Activated naive CD8-positive, alpha-beta T cell treated with anti-CD3 and anti-CD28 coated beads, Interleukin-2, amount 50 U/mL, for 16 hours (primary cell): Measurements from ENCODE around the gene NPFFR2.
"Not testable (repeated sequence)": the region's sequence is repeated elsewhere in the genome, so short reads cannot be mapped to it uniquely, and the experiment has no call there.

Experiments used
- DNase-seq: peaks from one replicate; pipeline ENCODE4 v3.0.0-alpha.2; 2020; ENCODE audit warnings: low read depth, low spot score

Gene NPFFR2

DNA sequence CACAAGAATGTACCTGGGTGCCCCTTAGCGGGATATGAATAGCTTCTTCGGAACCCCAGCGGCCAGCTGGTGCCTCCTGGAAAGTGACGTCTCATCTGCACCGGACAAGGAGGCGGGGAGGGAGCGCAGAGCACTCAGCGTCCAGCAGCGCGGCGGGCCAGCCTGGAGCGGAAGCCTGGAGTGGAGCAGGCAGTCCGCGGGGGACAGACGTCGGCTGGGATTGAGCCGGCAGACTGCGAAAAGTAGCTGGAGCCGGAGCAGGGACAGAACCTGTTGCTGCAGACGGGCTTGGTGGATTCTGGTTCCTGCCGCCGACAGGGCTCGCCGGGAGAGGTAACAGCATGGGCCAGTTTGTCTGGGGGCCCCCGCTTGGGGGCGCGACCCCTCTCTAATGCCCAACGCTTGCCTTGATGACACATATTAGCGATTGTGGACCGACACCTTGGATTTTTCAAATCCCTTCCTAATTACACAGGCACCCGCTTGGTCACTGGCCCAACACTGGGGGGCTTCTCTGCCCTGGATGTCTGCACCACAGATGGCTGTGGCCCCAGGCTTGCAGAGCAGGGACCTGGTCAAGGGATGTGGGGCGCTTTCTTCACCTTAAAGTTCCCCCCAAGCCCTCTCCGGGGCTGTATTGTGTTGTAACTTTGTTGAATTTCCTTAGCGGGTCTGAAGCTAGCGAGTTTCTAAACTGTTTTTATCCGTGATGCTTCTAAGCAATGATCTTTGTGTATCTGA, at the start of gene NPFFR2:
Gene NPFFR2, plus strand, starts transcription at position 133 of the 741 bp plus-strand sequence. CDS start 96,592 bp downstream, outside the sequence.
- no peak for DNase-seq

DNA sequence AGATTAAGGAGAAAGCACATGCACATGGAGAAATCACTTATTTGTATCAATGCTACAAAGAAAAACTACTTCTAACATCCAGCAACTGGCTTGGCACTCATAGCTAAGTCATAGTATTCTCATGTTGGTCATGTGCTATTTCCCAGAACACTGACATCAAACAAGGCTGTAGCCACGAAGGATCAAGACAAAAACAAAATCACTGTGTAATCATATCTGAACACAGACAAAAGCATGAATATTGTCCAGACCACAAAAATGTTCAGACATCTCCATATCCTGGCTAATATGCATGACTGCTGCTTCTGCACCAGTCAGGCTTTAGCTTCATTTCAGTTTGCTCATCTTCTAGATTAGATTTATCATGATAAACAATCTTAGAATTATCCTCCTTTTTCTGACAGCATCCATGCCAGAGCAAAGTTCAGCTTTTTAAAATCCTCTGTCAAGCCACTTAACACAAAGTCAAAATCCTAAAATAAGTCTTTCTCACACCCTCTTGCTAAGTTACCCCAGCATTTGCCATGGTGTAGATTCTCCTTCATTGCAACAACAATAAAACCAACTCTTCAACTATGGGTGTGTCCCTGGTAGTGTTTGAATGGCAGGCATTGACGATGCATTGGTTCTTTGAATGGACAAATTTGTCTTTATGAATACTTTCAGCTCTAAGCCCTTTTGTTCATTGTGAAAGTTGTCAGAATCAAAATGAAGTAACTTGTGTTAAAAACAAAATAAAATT, 39.1 kb upstream of the NPFFR2 start:
- DNase-seq, result no peak

DNA sequence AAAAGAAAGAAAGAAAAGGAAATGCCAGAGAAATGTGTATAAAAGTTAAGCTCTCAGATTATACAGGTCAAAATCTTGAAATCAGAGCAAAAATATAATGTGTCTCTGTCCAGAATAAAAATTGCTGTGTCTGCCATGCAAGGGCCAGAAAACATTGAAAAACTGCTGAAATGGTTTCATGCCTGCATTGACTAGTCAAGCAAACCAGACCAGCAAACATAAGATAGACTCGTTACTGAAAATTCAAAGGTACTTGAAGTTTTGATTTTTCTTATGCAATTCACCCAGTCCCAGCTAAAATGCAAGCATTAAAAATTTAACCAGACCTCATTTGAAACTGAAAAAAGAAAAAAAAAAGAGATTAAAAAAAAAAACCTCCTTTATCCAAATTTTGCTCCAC, 37.2 kb upstream of the NPFFR2 start:
- DNase-seq, result no peak

DNA sequence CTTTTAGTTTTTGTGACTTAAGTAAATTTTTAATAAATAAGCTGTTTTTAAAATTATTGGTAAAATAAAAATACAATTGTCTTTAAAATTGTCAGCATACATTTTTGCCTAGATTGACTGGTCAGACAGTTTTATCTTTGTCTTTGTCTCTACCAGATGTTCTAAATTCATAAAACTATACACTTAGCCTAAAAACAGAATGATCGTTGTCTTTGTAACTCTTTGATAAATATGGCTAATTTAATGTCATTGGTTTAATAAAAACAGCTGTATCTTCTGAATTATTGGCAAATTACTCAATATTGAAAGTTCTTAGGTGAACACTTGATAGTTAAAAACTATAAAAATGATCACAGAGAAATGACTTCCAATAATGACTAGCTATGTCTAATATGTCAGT, 36.5 kb upstream of the NPFFR2 start:
- no peak for DNase-seq

DNA sequence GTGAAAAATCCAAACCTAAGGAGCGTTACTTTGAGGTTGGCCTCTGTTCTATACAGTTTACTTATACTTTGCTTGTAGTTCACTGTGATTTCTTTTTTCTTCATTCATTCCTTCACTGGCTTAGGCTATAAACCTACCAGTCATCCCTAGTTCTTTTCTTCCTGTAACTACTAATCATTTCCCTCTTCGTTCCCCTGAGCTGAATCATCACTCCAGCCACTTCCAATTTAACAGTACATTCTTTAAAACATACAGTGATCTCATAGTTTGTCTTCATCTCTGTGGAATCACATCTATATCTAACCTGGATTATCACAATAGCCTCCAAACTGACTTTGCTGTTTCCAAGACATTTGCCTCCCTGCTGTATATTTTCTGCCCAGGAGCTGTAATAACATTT, 25.2 kb upstream of the NPFFR2 start:
- DNase-seq, result no peak

DNA sequence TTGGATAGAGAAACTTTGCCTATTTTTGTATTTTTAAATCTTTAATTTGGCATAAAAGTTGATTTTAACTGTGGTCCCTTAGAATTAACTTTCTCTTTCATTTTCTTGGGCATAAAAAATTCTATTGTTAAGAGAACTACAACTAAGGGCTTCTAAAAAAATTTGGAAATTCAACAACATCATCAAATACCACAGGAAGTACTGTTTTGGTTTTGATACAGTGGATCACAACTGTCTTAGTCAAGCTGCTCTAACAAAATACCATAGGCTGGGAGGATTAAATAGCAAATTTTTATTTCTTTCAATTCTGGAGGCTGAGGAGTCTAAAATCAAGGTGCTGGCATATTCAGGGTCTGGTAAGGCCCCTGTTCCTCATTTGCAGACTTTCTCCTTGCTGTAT, 19.9 kb upstream of the NPFFR2 start:
- no peak for DNase-seq

DNA sequence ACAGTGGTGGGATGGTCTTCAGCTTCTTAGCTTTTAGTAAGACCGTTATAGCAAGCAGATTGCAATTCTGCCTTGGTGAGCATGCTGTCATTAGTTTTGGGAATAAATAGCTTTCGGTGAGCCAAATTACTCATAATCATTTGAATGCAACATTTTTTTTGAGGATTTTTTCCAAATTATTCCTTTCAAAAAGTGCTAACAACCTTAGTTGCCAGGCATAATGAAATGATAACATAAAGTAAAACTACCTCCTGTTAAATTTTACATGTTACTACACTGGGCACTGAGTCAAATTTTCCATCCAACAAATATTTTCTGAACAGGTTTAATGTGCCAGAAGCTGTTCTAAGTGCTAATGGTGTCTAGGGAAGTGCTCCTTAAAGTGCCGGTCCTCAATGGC, 15.8 kb upstream of the NPFFR2 start:
- DNase-seq, result no peak

DNA sequence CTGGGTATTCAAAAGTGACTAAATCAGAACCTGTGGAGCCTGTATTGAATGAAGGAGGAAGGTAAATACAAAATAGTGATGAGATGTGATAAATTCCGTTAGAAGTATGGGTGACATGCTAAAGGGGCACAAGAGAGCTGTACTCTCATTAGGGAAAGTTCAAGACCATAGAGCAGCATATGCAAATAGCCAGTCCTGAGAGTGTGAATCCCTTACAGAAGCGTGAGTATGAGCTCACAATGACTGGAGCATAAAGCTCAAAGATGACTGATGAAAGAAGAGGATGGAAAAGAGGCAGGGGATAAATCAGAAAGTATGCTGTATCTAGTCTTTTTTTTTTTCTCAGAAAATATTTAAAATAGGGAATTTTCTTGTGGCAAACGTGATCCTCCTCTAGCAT, 12.1 kb upstream of the NPFFR2 start:
- no peak for DNase-seq

DNA sequence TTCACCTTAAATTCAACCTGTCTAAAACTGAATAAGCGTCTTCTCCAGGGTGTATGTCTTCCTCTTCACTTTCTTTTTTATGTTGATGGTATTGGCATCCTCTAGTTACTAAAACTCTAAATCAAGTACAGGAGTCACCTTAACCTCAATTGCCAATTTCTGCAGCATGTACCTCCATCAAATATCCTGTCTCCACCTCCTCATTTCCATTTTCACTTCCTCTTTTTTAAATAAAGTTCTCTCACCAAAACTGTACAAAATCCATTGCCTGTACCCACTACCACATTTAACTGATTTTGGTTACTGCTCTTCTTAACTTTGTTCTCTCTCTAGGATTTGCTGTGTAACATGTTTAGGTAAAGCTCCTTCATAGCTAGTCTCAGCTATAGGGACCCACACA, 9.2 kb upstream of the NPFFR2 start:
- no peak for DNase-seq

DNA sequence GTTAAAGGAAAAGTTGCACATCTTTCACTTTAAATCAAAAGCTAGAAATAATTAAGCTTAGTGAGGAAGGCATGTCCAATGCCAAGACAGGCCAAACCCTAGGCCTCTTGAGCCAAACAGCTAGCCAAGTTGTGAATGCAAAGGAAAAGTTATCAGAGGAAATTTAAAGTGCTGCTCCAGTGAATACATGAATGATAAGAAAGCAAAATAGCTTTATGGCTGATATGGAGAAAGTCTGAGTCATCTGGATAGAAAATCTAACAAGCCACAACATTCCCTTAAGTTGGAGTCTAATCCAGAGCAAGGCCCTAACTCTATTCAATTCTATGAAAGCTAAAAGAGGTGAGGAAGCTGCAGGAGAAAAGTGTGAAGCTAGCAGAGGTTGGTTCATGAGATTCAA, 23.8 kb downstream of the NPFFR2 start:
- no peak for DNase-seq

DNA sequence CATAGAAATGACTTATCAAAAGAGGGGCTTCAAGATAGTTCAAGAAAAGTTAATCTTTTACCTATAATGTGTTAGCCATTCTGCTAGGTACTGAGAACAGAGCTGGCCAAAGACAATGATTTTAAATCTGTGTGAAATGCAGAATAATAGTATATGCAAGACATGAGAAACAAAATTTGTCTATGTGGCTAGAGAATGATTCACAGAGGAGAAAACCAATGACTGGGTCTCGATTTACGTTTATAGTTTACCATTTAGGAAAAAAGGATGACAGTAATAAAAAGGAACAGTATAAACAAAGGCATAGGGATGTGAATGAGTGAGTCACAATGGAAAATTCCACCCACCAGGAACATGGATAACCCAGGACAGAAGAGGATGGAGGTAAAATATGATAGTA, 31.9 kb downstream of the NPFFR2 start:
- DNase-seq, result no peak

DNA sequence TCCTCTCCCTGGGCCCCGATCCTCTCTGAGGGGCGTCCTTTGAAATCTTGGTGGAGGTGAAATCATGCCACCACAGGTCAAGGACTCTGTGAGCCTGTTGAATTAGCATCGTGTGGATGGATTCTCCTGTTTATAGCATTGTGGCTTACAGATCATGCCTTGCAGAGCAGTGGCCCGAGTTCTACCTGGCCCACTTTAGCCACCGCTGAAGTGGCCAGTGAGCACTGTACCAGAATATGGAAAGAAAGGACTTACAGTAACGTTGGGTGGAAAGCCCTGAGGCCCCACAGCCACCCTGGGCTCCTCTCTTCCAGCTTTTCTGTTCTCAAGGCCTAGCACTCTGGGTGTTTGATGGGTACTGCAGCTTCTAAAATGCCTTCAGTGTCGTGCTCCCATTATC, 35.3 kb downstream of the NPFFR2 start:
- DNase-seq, result no peak

DNA sequence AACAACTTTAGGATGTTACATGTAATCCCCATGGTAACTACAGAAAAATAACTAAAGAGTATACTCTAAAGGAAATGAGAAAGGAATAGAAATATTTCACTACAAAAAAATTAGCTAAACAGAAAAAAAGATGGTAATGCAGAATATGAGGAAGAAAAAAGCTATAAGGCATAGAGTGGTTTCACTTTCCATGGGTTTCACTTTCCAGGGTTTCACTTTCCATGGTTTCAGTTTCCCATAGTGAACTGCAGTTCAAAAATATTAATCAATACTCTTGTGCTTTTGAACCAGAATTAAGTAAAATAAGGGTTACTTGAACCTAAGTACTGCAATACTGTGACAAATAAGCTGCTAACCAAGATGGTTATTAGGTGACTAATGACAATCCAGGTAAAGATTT, 42.0 kb downstream of the NPFFR2 start:
- DNase-seq, result no peak

DNA sequence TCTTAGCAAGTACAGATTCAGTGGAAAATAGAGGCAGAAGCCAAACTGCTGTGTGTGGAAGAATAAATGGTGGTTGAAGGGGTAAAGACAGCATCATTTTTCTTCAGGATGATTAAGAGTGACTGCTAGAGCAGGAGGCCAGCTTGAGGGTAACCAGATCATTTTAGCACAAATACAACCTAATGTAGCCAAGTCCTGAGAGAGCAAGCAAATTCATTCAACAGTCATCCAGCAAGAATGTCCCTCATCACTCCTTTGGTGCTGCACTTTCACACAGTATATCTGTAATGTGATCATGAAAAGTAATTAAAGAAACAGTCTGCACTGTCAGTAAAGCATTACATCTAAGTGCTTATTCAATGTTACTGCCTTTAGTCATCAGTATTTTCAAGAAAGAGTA, 44.8 kb downstream of the NPFFR2 start:
- DNase-seq, result no peak

DNA sequence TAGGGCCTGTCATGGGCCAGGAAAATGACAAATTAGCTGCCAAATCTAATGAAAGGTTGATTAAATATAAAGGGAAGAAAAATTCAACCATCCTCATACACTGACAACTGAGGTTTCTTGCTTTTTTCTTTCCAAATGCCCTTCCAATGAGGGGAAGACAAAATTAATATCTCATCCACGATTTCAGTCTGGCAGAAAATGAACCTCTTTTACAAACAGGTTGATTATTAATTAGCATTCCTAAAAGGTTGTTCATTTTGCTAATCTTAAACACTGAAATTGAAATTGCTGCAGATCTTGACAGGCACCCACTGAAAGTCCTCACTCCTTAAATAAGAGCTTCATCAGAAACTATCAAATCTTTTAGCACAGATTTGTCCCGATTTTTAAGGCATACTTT, 45.5 kb downstream of the NPFFR2 start:
- DNase-seq, result no peak

DNA sequence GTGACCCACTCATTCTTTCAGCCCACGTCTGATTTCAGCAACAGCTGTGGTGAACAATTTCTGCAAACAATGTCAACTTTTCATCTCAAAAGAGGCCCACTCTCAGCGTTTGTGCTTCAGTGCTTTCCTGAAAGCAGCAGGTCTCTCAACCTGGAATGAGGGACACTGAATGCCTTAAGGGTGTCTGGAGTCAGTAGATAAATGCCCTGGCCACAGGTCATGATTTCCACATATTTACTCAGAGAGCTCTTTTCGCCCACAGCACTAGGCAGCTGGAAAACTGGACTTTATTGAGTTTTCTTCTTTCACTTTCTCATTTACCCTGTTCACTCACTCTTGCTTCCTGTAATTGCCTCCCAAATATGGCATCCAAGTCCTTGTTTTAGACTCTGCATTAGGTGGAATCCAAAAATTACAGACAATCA, 52.8 kb downstream of the NPFFR2 start:
- DNase-seq, result no peak

DNA sequence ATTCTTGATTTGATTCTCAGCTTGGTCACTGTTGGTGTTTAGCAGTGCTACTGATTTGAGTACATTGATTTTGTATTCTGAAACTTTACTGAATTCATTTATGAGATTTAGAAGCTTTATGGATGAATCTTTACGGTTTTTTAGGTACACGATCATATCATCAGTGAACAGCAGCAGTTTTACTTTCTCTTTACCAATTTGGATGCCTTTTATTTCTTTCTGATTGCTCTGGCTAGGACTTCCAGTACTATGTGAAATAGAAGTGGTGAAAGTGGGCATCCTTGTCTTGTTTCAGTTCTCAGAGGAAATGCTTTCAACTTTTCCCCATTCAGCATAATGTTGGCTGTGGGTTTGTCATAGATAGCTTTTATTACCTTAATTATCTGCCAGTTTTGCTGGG, 58.8 kb downstream of the NPFFR2 start:
- DNase-seq, result not testable (repeated sequence)

DNA sequence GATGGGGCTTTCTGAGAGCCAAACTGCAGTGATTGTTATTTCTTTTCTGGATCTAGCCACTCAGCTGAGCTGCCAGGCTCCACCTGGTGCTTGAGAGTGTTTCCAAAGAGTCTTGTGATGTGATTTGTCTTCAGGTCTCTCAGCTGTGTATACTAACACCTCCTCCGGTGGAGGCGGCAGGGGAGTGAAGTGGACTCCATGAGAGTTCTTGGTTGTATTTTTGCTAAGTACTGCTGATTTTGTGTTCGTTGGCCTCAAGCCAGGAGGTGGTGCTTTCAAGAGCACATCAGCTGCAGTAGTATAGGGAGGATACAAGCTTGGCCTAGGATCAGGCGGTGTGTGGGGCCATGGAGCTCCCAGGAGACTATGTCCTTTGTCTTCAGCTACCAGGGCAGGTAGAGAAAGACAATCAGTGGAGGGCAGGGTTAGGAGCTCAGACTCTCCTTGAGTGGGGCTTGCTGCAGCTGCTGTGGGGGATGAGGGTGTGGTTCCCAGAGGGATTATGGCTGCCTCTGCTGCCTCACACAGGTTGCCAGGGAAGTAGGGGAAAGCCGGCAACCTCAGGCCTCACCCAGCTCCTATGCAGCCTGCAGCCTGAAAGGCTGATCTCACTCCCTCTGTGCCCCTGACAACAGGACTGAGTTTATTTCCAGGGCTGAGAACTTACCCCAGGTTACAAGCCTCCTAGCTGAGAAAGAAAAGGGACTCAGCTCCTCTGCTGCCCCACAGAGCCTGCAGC, 62.4 kb downstream of the NPFFR2 start:
- no peak for DNase-seq

DNA sequence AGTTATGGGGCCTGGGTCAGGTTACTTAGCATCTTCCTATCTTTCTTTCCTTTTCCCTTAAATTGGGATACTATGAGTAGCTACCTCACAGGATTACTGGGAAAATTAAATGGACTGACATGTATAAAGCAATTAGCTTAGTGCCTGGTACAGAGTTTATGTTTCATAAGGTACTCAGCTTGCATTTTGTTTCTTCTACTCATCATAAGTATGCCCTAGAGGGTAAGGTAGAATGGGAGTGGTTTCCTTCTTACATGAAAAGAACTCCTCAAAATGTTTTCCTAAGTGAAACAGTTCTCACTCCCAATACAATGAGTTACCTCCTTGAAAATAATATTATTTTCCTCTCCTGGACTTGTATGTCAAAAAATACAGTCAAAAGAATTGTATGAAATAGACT, 75.7 kb downstream of the NPFFR2 start:
- DNase-seq, result no peak

DNA sequence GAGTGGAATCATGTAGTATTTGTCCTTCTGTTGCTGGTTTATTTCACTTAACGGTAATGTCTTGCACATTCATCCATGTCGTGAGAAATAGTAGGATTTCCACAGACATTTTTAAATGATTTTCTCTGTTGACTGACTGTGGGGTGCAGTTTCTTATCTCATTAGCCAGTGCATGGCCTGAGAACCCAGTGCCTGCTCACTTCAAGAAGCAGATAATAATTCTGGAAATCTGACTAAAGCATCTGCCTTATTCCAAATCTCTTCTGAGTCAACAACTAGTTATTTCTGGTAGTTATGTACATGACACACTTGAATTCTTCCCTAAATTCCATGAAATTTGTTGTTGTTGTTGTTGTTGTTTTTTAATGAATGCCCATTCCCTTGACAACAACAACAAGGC, 77.6 kb downstream of the NPFFR2 start:
- DNase-seq, result no peak

DNA sequence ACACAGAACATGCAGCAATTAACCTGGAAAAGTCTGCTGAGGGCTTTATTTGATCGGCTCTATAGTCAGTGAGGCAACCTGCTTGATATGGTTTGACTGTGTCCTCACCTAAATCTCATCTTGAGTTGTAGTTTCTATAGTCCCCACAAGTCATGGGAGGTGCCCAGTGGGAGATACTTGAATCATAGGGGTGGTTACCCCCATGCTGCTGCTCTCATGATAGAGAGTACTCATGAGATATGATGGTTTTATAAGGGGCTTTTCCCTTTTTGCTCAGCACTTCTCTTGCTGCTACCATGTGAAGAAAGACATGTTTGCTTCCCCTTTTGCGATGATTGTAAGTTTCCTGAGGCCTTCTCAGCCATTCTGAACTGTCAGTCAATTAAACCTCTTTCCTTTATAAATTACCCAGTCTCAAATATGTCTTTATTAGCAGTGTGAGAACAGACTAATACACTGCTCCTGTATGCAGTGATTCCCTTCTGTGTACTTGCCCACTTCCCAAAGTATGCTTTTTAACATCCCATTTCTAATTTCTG, 78.2 kb downstream of the NPFFR2 start:
- DNase-seq, result no peak

DNA sequence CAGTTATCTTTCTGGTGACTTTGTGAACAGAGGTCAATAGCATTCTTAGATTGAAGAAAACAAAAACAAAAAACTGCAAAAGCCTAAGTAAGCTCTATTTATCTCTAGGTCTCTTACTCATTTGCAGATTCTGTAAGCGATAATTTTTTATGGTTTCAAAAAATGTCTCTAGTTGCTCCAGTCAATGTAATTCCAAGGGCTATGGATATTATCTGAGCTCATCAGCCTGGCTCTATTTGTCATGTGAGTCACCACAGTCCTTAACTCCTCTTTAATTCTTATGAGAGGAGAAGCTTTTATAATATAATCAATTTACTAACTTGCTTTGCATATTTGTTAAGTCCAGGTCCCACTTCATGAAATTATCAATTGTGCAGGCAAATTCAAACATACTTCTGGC, 79.1 kb downstream of the NPFFR2 start:
- DNase-seq, result no peak
